T-helper 1 cell treated with Interleukin-12 subunit alpha and Interleukin-12 subunit beta and Interleukin-4 antibody, amounts not matched to agents 30 μg/mL and 1 μg/mL, for 36 hours (primary cell): ENCODE measurements around the gene ZSCAN22.

Experiments
- H3K27ac Mint-ChIP-seq: one replicate; pipeline ENCODE4 v1.8.0; 2021; ENCODE audit warnings: mild to moderate bottlenecking, mixed read lengths
- H3K27me3 Mint-ChIP-seq: one replicate; pipeline ENCODE4 v1.8.0; 2021; ENCODE audit warnings: low read depth, mixed read lengths
- H3K36me3 Mint-ChIP-seq: one replicate; pipeline ENCODE4 v1.8.0; 2021; ENCODE audit warnings: low read depth, mixed read lengths
- H3K4me1 Mint-ChIP-seq: one replicate; pipeline ENCODE4 v1.8.0; 2021; ENCODE audit warnings: low read depth, mixed read lengths
- H3K4me3 Mint-ChIP-seq: one replicate; pipeline ENCODE4 v1.8.0; 2021; ENCODE audit warnings: mild to moderate bottlenecking, moderate library complexity, mixed read lengths
- H3K9me3 Mint-ChIP-seq: one replicate; pipeline ENCODE4 v1.8.0; 2021; ENCODE audit warnings: mixed read lengths

ZSCAN22 gene

DNA sequence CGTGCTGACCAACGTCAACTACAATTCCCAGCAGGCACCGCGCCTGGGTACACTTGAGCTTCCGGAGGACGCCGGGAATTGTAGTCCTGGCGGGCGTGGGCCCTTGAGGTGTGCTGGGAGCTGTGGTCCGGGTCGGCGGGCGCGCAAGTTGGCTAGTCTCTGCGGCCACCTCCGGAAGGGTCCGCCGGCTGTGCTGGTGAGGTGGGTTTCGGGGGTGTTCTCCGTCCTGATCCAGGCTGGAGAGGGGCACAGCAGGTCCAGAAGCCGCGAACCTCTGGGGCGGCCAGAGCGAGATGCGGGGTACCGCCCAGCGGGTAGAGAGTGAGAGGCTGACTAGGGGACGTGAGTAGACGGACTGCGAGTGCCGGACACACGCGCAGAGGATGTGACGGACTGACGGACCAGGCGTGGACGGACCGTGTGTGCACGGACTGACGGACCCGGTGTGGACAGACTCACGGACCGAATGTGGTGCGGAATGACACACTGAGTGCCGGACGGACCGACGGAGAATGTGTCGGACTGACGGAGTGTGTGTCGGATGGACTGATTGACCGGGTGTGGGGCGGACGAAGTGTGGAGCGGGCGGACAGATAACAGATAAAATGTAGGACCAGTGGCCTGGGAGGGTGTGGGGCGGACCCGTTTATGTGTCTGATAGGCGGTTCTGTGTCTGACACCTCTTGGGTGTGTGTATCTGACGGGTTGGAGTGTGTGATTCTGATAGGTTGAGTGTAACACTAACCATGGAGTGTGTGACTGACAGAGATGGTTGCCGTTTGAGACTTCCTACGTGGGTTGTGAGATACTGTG, at the start of gene ZSCAN22:
TSS of gene ZSCAN22 (plus strand) at position 81 of the 813 bp plus-strand sequence. CDS start 7,809 bp downstream, outside the sequence.
- H3K9me3 Mint-ChIP-seq, result no peaks in the 10 kb centered on the region
- peaks cover 8% of the 10 kb centered on the region for H3K36me3 Mint-ChIP-seq
- peaks cover 12% of the 10 kb centered on the region for H3K4me1 Mint-ChIP-seq
- no peak within 1 kb of the TSS for H3K4me3 Mint-ChIP-seq
- H3K27ac Mint-ChIP-seq, result no peak within 1 kb of the TSS
- no peaks in the 10 kb centered on the region for H3K27me3 Mint-ChIP-seq

GRCh38 chr19:58277197-58277596, 49.6 kb upstream of the ZSCAN22 start:
- H3K27ac Mint-ChIP-seq, result no peak overlapping the region
- peak overlapping the region; percentile 25 for H3K4me3 Mint-ChIP-seq

GRCh38 chr19:58277748-58278540, 48.9 kb upstream of the ZSCAN22 start:
- Mint-ChIP-seq H3K27ac (peak overlapping the region; percentile 95), H3K9me3 (peaks cover 15% of the 10 kb centered on the region), H3K36me3 (peaks cover 56% of the 10 kb centered on the region), H3K4me3 (peak overlapping the region; percentile 93), H3K27me3 (no peaks in the 10 kb centered on the region), H3K4me1 (peaks cover 20% of the 10 kb centered on the region)

More at GRCh38 chr19:58277197-58277596, 49.6 kb upstream of the ZSCAN22 start:
- Mint-ChIP-seq H3K36me3 (peaks cover 54% of the 10 kb centered on the region), H3K27me3 (no peaks in the 10 kb centered on the region), H3K9me3 (peaks cover 15% of the 10 kb centered on the region), H3K4me1 (peaks cover 20% of the 10 kb centered on the region)

DNA sequence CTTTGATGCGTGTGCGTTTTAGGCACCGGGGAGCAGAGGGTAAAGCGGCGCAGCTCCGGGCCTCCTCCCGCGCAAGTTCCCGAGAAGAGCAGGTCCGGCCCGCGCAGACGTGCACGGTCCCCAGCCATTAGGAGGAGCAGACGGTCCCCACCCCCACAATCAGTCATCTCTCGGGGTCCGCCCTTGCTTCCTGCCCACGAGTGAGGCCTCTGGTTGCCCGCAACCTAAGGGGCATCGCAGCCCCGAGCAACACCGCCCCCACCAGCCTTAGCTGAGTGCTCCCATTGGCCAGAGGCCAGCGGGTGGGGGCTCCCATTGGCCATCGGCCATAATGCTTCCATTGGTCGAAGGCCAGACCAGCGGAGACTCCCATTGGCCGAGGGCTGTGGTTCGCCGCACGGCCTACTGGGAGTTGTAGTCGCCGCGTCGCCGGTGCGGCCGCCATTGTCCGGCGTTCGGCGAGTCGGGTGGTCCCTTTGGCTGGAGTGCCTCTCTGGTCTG, 48.2 kb upstream of the ZSCAN22 start, which contains the start of gene ZNF8:
TSS of gene ZNF8 (plus strand) at position 415 of the 501 bp plus-strand sequence. CDS start 127 bp downstream, outside the sequence.
- Mint-ChIP-seq H3K4me1 (peaks cover 20% of the 10 kb centered on the region), H3K27ac (peak within 1 kb of the TSS; percentile 95), H3K4me3 (peak within 1 kb of the TSS; percentile 93), H3K9me3 (peaks cover 15% of the 10 kb centered on the region), H3K36me3 (peaks cover 58% of the 10 kb centered on the region), H3K27me3 (no peaks in the 10 kb centered on the region)

- Mint-ChIP-seq H3K4me1 (peaks cover 20% of the 10 kb centered on the region), H3K9me3 (peaks cover 13% of the 10 kb centered on the region), H3K27ac (peak overlapping the region; percentile 95), H3K4me3 (peak overlapping the region; percentile 93), H3K27me3 (no peaks in the 10 kb centered on the region), H3K36me3 (peaks cover 55% of the 10 kb centered on the region)
Measured at GRCh38 chr19:58279042-58279924, 47.5 kb upstream of the ZSCAN22 start.

DNA sequence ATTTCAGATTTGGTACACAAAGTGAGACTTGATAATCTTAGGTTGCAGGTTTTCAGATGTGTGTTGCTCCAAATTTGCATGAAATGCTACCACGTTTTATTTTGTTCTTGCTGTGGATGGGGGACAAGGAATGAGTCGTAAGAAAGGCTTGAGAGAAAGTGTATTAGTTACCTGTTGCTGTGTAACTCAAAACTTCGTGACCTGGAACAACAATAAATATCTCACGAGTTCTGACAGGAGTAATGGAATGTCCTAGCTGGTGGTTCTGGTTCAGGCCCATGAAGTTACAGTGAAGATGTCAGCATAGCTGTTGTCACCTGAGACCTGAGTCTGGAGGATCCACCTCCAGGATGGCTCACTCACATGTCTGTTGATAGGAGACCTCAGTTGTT, 46.9 kb upstream of the ZSCAN22 start:
- Mint-ChIP-seq H3K36me3 (peaks cover 52% of the 10 kb centered on the region), H3K27me3 (no peaks in the 10 kb centered on the region), H3K4me3 (peak overlapping the region; percentile 93), H3K9me3 (peaks cover 7% of the 10 kb centered on the region), H3K27ac (peak overlapping the region; percentile 95), H3K4me1 (peaks cover 20% of the 10 kb centered on the region)

GRCh38 chr19:58284199-58284598, 42.6 kb upstream of the ZSCAN22 start:
- H3K4me3 Mint-ChIP-seq, result no peak overlapping the region
- no peak overlapping the region for H3K27ac Mint-ChIP-seq
- peaks cover 16% of the 10 kb centered on the region for H3K4me1 Mint-ChIP-seq
- H3K27me3 Mint-ChIP-seq, result no peaks in the 10 kb centered on the region
- H3K9me3 Mint-ChIP-seq, result no peaks in the 10 kb centered on the region
- peaks cover 59% of the 10 kb centered on the region for H3K36me3 Mint-ChIP-seq

GRCh38 chr19:58291943-58292342, 34.9 kb upstream of the ZSCAN22 start:
- Mint-ChIP-seq H3K27me3 (no peaks in the 10 kb centered on the region), H3K4me3 (no peak overlapping the region), H3K9me3 (peaks cover 47% of the 10 kb centered on the region), H3K27ac (no peak overlapping the region), H3K36me3 (peaks cover 81% of the 10 kb centered on the region), H3K4me1 (peaks cover 2% of the 10 kb centered on the region)

DNA sequence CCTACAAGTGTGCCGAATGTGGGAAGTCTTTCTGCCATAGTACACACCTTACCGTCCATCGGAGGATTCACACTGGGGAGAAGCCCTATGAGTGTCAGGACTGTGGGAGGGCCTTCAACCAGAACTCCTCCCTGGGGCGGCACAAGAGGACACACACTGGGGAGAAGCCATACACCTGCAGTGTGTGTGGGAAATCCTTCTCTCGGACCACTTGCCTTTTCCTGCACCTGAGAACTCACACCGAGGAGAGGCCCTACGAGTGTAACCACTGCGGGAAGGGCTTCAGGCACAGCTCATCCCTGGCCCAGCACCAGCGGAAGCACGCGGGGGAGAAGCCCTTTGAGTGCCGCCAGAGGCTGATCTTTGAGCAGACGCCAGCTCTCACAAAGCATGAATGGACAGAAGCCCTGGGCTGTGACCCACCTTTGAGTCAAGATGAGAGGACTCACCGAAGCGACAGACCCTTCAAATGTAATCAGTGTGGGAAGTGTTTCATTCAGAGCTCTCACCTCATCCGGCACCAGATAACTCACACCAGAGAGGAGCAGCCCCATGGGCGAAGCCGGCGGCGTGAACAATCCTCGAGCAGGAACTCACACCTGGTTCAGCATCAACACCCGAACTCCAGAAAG, 31.9 kb upstream of the ZSCAN22 start:
- Mint-ChIP-seq H3K4me3 (no peak overlapping the region), H3K4me1 (peaks cover 2% of the 10 kb centered on the region), H3K36me3 (peaks cover 80% of the 10 kb centered on the region), H3K9me3 (peaks cover 54% of the 10 kb centered on the region), H3K27ac (no peak overlapping the region), H3K27me3 (no peaks in the 10 kb centered on the region)

- Mint-ChIP-seq H3K4me1 (peaks cover 2% of the 10 kb centered on the region), H3K27ac (no peak overlapping the region), H3K36me3 (peaks cover 85% of the 10 kb centered on the region), H3K4me3 (no peak overlapping the region), H3K9me3 (peaks cover 61% of the 10 kb centered on the region), H3K27me3 (no peaks in the 10 kb centered on the region)
Measured at GRCh38 chr19:58296104-58296503, 30.7 kb upstream of the ZSCAN22 start.

- no peak overlapping the region for H3K27ac Mint-ChIP-seq
- peaks cover 59% of the 10 kb centered on the region for H3K36me3 Mint-ChIP-seq
- H3K27me3 Mint-ChIP-seq, result no peaks in the 10 kb centered on the region
- H3K9me3 Mint-ChIP-seq, result peaks cover 33% of the 10 kb centered on the region
- peaks cover 11% of the 10 kb centered on the region for H3K4me1 Mint-ChIP-seq
- no peak overlapping the region for H3K4me3 Mint-ChIP-seq
Measured at GRCh38 chr19:58300620-58301019, 26.2 kb upstream of the ZSCAN22 start.

- H3K4me3 Mint-ChIP-seq, result peak overlapping the region; percentile 96
- no peaks in the 10 kb centered on the region for H3K27me3 Mint-ChIP-seq
- H3K36me3 Mint-ChIP-seq, result peaks cover 67% of the 10 kb centered on the region
- peak overlapping the region; percentile 96 for H3K27ac Mint-ChIP-seq
- H3K4me1 Mint-ChIP-seq, result peaks cover 30% of the 10 kb centered on the region
- peaks cover 27% of the 10 kb centered on the region for H3K9me3 Mint-ChIP-seq
Measured at GRCh38 chr19:58304255-58304654, 22.5 kb upstream of the ZSCAN22 start.

DNA sequence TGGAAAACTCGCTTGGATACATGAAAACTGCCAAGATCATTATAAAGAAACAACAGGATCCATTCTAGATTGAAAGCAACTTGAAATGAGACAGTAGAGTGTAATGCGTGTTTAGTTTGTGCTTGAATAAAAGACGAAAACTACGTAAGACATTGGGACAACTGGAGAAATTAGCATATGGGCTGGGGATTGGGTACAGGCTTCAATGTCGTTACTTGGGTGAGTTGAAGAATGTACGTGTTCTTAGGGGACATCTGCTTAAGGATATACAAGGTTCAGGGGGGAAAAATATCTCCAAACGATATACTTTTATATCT, 22.1 kb upstream of the ZSCAN22 start:
- Mint-ChIP-seq H3K27me3 (no peaks in the 10 kb centered on the region), H3K4me1 (peaks cover 33% of the 10 kb centered on the region), H3K36me3 (peaks cover 71% of the 10 kb centered on the region), H3K4me3 (peak overlapping the region; percentile 96), H3K27ac (peak overlapping the region; percentile 96), H3K9me3 (peaks cover 26% of the 10 kb centered on the region)
